Fibroblast of the aortic adventitia (primary cell): ENCODE results near the gene TIMM44. TPM values are rescaled to one million over a fixed set of nuclear protein-coding genes. Genes with fewer than 3 reads are reported as not detected.
A peak's percentile ranks its signal among the peaks of the same experiment; 100 is the strongest.

Experiments used
- DNase-seq: peaks from one replicate; pipeline ENCODE4 v3.0.0-alpha.2; 2010; ENCODE audit warnings: low read depth
- H3K4me3 ChIP-seq: 2 replicates; pipeline ENCODE4 v1.5.1; 2011; ENCODE audit warnings: low read depth, mild to moderate bottlenecking, control low read depth, low read length, moderate library complexity
- total RNA-seq: library from RNA; depleted of rRNA; stranded (reverse); fragments of >200 nt; gene quantifications from 2 replicates; pipeline ENCODE4 v1.2.3, GENCODE V29; 2012; ENCODE audit warnings: low replicate concordance
- TF ChIP-seq, protein P1 (sequence below): IDR thresholded peaks from 2 replicates; pipeline ENCODE4 v1.5.1; 2011; ENCODE audit warnings: mild to moderate bottlenecking, low read length, control low read depth, inconsistent platforms; ENCODE audit not compliant: insufficient read depth

Gene TIMM44
- total RNA-seq, 1 donor = 40.7 TPM

DNA sequence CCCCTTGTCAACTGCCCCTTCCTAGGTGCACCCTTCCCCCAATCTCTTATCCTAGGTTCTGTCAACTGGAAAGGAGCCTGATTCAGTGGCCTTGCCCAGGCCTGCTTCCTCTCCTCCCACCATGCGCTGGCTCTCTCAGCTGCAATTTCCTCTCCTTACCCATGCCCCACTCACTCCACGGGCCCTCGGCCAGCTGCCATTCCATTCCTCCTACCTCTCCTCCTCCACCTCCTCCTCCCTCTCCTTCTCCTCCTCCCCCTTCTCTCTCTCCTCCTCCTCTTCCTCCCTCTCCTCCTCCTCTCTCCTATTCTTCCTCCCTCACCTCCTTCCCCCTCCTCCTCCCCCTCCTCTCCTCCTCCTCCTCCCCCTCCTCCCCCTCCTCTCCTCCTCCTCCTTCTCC lies 9.6 kb upstream of the TIMM44 start:
- TF ChIP-seq, protein P1, sequence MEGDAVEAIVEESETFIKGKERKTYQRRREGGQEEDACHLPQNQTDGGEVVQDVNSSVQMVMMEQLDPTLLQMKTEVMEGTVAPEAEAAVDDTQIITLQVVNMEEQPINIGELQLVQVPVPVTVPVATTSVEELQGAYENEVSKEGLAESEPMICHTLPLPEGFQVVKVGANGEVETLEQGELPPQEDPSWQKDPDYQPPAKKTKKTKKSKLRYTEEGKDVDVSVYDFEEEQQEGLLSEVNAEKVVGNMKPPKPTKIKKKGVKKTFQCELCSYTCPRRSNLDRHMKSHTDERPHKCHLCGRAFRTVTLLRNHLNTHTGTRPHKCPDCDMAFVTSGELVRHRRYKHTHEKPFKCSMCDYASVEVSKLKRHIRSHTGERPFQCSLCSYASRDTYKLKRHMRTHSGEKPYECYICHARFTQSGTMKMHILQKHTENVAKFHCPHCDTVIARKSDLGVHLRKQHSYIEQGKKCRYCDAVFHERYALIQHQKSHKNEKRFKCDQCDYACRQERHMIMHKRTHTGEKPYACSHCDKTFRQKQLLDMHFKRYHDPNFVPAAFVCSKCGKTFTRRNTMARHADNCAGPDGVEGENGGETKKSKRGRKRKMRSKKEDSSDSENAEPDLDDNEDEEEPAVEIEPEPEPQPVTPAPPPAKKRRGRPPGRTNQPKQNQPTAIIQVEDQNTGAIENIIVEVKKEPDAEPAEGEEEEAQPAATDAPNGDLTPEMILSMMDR = no peak
- H3K4me3 ChIP-seq = no peak overlapping the region
- peak; percentile 29 for DNase-seq

DNA sequence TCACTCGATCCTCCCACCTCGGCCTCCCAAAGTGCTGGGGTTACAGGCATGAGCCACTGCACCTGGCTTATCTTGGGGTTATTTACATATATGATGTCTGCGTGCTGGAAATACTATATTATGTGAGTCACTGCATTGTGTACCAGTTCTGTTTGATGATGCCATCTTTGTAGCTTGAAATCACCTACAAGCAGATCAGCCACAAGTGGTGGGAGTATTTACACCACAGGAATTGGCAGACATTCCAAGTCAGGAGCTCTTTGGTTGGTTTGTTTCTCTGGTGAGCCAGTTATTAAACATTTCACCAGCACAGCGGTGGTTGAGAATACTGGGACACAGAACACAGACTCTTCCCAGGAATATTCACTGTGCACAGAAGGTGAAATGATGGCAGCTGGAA lies 4.5 kb upstream of the TIMM44 start:
- no peak for DNase-seq
- TF ChIP-seq, protein P1 = no peak
- no peak overlapping the region for H3K4me3 ChIP-seq

DNA sequence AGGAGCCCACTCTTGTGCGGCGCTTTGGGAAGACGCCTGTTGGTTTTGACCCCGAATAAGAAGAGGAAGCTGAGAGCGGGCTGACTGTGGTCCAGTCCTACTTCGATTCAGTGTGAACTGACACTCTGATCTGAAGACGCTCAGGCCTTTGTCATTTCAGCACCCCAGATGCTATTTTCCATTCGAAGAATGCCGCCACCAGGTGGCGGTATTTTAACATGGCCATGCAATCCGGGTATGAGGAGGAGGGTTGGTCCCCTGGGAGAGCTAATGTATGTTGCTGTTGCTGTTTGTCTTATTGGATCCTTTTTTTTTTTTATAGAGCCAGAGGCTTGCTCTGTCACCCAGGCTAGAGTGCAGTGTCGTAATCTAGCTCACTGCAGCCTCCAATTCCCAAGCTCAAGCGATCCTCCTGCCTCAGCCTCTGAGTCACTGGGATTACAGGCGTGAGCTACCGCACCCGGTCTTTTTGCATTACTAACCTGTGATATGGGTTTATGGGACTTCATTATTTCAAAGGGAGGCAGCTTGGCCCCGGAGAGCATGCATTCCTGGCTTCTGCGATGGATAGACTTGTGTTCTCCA lies 803 bp upstream of the TIMM44 start:
- H3K4me3 ChIP-seq = peak overlapping the region; percentile 85
- peak; percentile 92 for DNase-seq
- TF ChIP-seq, protein P1 = peak; percentile 78

DNA sequence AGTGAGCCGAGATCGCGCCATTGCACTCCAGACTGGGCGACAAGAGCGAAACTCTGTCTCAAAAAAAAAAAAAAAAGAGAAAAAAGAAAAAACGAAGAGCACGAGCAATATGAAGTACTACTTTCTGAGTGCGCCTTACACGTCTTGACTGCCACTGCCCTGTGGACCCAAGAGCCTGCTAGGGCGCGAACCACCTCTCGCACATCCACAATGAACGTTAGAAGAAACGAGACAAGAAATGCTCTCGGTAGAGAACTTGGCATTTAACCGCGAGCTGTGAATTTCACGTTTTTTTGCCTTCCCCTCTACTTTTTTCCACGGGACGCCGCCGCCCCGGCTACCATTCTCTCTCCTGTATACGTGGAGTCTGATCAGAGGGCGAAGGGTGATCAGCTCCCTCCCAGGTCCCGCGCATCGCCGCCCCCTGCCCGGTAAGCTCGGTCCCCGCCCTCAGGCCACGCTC lies 454 bp downstream of the TIMM44 start:
- H3K4me3 ChIP-seq = peak overlapping the region; percentile 90
- peak; percentile 13 for DNase-seq
- TF ChIP-seq, protein P1 = no peak

DNA sequence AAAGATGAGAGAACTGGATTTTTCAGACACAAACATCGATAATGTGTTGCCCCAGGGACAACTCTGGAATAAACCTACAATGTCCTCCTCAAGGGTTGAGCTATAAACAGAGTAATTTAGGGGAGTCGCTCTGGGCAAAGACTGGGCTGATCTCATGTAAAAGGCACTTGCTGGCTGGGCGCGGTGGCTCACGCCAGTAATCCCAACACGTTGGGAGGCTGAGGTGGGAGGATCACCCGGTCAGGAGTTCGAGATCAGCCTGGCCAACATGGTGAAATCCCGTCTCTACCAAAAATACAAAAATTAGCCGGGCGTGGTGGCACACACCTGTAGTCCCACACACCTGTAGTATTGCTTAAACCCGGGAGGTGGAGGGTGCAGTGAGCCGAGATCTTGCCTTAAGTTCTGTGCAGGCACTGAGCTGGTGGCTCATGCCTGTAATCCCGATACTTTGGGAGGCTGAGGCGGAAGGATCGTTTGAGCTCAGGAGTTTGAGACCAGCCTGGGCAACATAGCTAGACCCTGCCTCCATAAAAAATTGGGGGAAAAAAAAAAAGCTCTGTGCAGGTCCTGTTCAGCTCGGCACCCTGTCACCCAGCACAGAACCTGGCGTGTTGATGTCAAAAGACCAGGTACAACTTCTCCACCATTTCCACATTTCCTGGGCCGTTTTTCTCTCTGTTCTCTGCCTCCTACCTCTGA lies 1.4 kb downstream of the TIMM44 start:
- TF ChIP-seq, protein P1 = no peak
- no peak for DNase-seq
- H3K4me3 ChIP-seq = peak overlapping the region; percentile 90

DNA sequence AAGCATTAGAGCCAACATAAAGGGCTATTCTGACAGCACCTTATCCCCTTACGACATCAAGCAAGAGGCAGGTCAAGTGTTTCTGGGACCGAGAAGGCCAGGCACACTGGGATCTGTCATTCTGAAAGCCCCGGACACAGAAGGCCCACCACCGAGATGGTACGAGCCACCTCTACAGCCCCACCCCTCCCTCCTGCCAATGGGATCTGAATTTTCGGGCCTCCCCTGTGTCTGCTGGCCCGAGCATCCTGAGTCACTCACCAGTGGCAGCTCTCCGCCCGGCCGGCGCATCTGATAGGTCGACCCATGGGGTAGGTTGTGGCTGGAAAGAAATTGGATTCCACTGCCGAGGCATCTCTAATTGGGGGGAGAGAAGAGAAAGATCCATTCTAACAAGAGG lies 2.6 kb downstream of the TIMM44 start:
- DNase-seq = no peak
- TF ChIP-seq, protein P1 = no peak
- no peak overlapping the region for H3K4me3 ChIP-seq
